ENCODE data around the gene MTG2.

The MTG2 gene

DNA sequence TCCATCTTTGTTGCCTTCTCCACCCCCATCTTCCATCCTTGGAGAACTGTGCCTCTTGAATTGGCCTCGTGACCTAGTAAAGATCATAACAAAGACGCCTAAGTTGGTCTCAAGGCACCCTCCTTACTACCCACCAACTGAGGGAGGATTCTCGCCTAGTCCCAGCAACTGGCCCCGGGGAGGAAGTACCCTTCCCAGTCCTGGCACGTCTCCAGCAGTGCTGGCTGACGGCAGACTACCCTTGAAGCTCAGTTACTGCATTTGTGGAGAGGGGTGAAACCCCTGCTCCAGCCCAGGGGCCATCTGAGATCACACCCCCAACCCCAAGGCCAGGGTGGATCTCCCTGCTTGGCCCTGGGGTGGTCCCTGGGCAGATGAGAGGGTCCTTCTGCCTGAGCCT is 53.4 kb downstream of the MTG2 start:
- DNase-seq = no peak

GRCh38 chr20:62236766-62237513 is 54.1 kb downstream of the MTG2 start:
- DNase-seq = no peak

- DNase-seq = no peak
Measured at GRCh38 chr20:62237514-62237800, 54.6 kb downstream of the MTG2 start.

GRCh38 chr20:62237801-62238568 is 55.2 kb downstream of the MTG2 start, which contains the start of gene OSBPL2:
Gene OSBPL2 (plus strand): TSS chr20:62238521. CDS start chr20:62256185, 17,664 bp downstream.
- peak; percentile 98 to 100 for DNase-seq

DNA sequence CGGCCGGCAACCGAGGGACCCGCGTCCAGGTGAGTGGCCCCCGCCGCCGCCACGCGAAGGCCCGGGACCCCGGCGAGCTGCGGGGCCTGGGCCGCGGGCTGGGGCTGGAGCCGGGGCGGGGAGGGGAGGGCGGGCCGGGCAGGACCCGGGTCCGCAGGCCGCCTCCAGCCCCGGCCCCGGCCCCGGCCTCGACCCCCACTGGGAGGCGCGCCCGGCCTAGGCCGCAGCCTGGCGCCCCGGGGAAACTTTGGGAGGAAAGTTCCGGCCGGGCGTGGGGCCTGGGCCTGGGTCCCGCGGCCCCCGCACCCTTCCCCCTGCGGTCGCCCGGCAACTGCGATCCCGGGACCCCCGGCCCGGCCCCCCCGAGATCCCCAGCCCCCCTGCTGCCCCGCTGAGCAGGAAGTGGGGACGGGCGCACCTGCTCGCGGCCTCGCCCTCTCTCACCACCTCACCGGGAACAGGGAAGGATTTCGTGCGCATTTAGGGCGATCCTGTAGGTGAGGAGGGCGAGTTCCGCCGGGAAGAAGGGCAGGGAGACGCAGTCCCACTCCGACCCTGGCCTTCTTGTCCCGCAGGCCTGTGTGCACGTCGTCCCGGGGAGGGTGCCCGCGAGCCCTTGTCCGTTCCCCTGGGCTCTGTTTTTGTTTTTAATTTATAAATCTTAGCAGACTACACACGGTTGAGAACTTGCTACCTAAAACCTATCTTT is 55.9 kb downstream of the MTG2 start:
- peak in 1 of 2 donors; percentile 5 for DNase-seq

- no peak for DNase-seq
Measured at GRCh38 chr20:62239278-62239879, 56.6 kb downstream of the MTG2 start.

- peak; percentile 34 to 45 for DNase-seq
Measured at GRCh38 chr20:62240020-62240685, 57.3 kb downstream of the MTG2 start.

DNA sequence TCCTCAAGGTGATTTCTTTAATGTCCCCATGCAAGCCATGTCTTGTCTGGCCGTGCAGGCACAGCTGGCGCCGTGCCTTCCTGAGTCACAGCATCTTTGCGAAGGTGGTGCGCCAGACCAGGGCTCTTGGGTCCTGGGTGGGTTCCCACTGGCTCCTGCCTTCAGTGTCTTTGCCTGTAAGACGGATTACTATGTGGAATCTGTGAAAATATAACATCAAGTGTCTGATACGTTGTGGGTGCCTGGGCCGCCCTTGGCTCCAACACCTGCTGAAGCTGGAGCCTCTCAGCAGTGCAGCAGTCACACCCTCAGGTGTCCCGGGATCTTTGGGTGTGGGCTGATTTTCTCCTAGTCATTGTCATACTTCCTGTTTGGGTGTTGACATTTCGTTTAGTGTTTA is 58.7 kb downstream of the MTG2 start:
- no peak for DNase-seq

DNA sequence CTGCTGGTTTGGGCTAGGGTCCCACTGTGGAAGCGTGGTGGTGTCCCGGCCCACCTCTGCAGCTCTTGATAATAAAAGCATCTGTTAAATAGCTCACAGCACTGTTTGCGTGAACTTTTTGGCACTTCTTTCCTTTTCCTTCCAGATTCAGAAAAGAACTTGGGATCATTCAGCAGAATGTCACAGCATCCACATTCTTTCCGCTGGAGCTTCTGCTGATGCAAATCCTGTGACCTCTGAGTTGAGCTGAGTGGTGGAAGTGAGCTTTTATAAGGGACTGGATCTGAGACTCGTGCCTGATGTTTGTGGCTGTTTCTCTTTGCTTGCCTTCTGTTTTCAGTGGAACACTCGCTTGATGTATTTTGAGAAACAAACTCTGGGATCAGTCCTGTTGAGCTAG is 59.3 kb downstream of the MTG2 start:
- DNase-seq = no peak

DNA sequence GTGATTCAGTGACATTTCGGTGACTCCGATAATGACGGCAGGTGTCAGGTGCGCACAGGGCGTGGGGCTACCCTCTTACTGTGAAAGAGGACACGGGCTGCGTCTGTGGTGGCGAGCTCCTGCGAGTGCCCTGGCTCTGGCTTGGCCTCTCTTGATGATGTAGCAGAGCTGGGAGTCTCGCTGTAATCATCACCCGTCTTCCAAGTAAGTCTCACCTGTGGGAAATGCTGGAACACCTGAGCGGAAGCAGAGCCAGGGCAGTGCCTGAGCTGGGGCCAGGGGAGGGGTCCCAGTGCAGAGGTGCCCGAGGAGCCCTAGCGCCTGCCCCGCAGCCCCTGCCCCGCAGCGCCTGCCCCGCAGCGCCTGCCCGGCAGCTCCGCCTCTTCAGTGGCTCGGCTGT is 60.3 kb downstream of the MTG2 start:
- no peak for DNase-seq

DNA sequence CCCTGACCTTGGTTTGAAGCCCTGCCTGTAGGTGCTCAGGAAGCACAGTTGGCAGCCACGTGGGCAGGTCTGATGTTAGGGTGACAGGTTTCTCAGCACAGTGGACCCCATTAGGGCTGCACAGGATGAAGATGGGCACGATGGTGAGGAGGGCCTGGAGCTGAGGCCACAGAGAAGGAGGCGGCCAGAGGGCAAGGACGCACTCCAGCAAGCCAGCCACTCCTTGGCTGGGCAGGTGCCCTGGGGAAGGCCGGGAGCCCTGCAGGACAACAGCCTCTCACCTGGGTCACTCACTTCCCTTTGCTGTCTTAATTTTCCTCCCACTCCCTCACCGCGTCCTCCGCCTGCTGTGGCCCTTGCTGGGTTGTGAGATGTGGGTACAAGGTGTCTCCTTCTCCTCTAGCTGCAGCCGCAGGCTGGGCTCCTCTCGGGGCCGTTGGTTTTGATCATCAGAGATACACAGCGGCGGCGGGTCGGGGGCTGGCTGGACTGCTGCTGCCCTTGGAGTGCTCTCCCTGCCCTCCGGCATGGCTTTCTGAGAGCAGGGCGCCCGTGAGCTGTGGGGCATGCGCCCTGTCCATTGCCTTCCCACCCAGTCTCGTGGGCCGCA is 61.2 kb downstream of the MTG2 start:
- DNase-seq = no peak

DNA sequence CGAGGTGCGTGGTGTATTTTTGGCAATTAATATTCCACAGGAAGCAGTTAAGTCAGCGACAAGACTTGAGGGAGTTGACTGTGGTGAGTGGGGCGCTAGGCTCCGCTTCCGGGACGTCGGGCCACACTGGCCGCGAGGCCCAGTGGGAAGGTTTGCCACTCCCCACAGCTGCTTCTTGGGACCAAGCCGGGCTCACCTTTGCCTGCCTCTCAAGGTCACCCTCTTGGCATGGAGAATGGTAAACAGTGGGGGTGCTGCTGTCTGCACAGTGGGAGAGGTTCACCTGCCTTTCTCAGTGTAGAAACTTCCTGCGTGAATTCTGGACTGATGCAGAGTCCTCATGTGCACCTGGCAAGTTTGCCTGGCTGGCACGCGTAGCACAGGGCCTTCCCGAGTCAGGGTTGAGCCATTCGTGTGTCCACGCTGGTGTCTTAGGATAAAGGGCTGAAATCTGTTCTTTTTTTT is 61.8 kb downstream of the MTG2 start:
- DNase-seq = no peak

GRCh38 chr20:62245911-62246280 is 63.1 kb downstream of the MTG2 start:
- no peak for DNase-seq

GRCh38 chr20:62246431-62246830 is 63.6 kb downstream of the MTG2 start:
- no peak for DNase-seq

DNA sequence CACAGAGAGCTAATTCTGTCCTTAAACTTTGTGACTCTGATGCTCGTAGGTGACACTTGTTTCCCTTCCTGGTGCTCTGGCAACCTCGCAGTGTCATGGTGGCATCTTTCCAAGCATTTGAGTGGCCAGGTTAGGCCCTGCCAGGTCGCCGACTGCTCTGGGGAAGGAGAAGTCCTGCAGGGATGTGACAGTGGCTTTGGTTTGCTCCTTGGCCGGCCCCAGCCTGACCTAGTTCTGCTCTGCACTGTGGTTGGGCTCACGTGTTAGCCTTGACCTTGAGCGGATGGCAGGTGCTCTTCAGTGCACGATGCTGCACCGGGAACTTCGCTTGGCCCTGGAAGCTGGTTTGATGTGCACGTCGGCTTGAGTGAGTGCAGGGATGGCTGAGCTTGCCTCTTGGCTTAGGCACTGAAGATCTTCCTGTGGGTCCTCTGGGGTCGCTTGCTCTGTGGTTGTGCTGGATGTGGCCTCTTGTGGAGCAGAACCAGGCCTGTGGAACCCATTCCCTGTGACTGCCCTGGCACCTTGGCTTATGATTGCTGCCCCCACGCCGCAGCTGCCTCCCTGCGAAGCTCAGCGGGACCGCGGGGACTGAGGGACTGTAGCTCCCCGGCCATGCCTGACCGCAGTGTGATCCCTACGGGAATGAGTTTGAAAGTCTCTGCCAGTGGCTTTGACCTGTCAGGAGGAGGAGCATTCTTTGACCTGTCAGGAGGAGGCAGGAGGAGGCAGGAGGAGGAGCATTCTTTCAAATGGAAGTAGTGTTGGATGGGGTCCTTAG is 64.2 kb downstream of the MTG2 start:
- DNase-seq = no peak

GRCh38 chr20:62248890-62249560 is 66.2 kb downstream of the MTG2 start:
- peak in 1 of 2 donors; percentile 31 for DNase-seq

- no peak for DNase-seq
Measured at GRCh38 chr20:62252342-62252966, 69.6 kb downstream of the MTG2 start.
